ENCODE data around the gene LONP1. TPM values are rescaled to one million over a fixed set of nuclear protein-coding genes. Genes with fewer than 3 reads are reported as not detected.

LONP1 gene
- total RNA-seq, 1 donor from 2014 or later = 90.3 TPM

- DNase-seq (ENCODE audit: extremely low spot score, unreplicated experiment) = peak; percentile 83
- H3K9me3 Mint-ChIP-seq (ENCODE audit: unreplicated experiment) = no peaks in the 10 kb centered on the region
- peaks cover 13% of the 10 kb centered on the region for H3K36me3 Mint-ChIP-seq (ENCODE audit: unreplicated experiment)
- no peaks in the 10 kb centered on the region for H3K27me3 Mint-ChIP-seq (ENCODE audit: unreplicated experiment)
- H3K27ac Mint-ChIP-seq (ENCODE audit: unreplicated experiment) = no peak overlapping the region
- H3K4me3 Mint-ChIP-seq (ENCODE audit: unreplicated experiment) = no peak overlapping the region
- no peak for TF ChIP-seq CTCF (IDR thresholded peaks at IDR 0.05)
- peaks cover 5% of the 10 kb centered on the region for H3K4me1 Mint-ChIP-seq (ENCODE audit: unreplicated experiment)
Observed at GRCh38 chr19:5711713-5712161, 8.2 kb downstream of the LONP1 start.

DNA sequence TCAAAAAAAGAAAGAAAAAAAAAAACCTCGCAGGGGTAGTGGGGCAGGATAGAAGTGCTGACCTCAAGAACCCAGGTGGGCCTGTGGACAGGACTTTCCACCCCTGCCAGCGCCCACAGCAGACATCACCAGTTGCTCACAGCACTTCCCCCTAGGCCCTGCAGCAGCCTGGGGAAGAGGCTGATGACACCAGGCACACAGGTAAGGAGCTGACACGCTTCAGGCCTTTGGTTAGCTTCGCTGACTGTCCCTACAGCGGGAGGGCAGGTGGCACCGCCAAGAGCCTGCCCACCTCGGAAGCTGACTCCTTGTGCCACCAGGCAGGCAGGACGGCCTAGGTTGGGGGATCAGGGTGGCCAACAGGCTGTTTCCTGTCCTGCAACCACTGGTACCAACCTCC lies 8.9 kb downstream of the LONP1 start:
- H3K27me3 Mint-ChIP-seq (ENCODE audit: unreplicated experiment) = no peaks in the 10 kb centered on the region
- H3K36me3 Mint-ChIP-seq (ENCODE audit: unreplicated experiment) = peaks cover 17% of the 10 kb centered on the region
- H3K9me3 Mint-ChIP-seq (ENCODE audit: unreplicated experiment) = no peaks in the 10 kb centered on the region

GRCh38 chr19:5707576-5708575 lies 12.1 kb downstream of the LONP1 start:
- H3K4me1 Mint-ChIP-seq (ENCODE audit: unreplicated experiment) = no peaks in the 10 kb centered on the region
- no peak for TF ChIP-seq CTCF (IDR thresholded peaks at IDR 0.05)
- H3K4me3 Mint-ChIP-seq (ENCODE audit: unreplicated experiment) = no peak overlapping the region
- H3K27ac Mint-ChIP-seq (ENCODE audit: unreplicated experiment) = no peak overlapping the region
- peak; percentile 83 for DNase-seq (ENCODE audit: extremely low spot score, unreplicated experiment)
- H3K36me3 Mint-ChIP-seq (ENCODE audit: unreplicated experiment) = peaks cover 21% of the 10 kb centered on the region
- H3K9me3 Mint-ChIP-seq (ENCODE audit: unreplicated experiment) = no peaks in the 10 kb centered on the region
- no peaks in the 10 kb centered on the region for H3K27me3 Mint-ChIP-seq (ENCODE audit: unreplicated experiment)

More for the DNA sequence above, 8.9 kb downstream of the LONP1 start:
- no peak for DNase-seq (ENCODE audit: extremely low spot score, unreplicated experiment)
- no peak overlapping the region for H3K27ac Mint-ChIP-seq (ENCODE audit: unreplicated experiment)
- H3K4me1 Mint-ChIP-seq (ENCODE audit: unreplicated experiment) = peaks cover 3% of the 10 kb centered on the region
- no peak overlapping the region for H3K4me3 Mint-ChIP-seq (ENCODE audit: unreplicated experiment)
- no peak for TF ChIP-seq CTCF (IDR thresholded peaks at IDR 0.05)

GRCh38 chr19:5706876-5707573 lies 12.9 kb downstream of the LONP1 start:
- no peaks in the 10 kb centered on the region for H3K4me1 Mint-ChIP-seq (ENCODE audit: unreplicated experiment)
- peaks cover 18% of the 10 kb centered on the region for H3K36me3 Mint-ChIP-seq (ENCODE audit: unreplicated experiment)
- no peaks in the 10 kb centered on the region for H3K9me3 Mint-ChIP-seq (ENCODE audit: unreplicated experiment)
- H3K27me3 Mint-ChIP-seq (ENCODE audit: unreplicated experiment) = no peaks in the 10 kb centered on the region
- no peak overlapping the region for H3K27ac Mint-ChIP-seq (ENCODE audit: unreplicated experiment)
- TF ChIP-seq CTCF (IDR thresholded peaks at IDR 0.05) = no peak
- H3K4me3 Mint-ChIP-seq (ENCODE audit: unreplicated experiment) = no peak overlapping the region
- DNase-seq (ENCODE audit: extremely low spot score, unreplicated experiment) = no peak

DNA sequence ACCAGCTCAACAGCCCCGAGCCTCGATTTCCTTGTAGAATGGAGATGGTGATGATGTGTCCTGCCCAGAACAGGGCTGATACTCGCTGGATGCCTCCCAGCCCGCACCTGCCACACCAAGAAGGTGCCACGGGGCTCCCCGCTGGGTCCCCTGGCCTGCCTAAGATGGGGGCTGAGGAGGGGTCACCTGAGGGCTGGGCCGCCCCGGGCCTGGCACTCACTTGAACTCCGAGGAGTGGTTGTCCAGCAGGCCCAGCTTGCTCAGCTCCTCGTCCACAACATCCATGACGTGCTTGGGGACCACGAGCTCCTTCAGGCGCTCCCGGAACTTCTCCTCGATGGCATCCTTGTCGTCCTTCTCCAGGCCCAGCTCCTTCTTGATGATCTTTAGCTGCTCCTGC lies 14.4 kb downstream of the LONP1 start:
- H3K4me1 Mint-ChIP-seq (ENCODE audit: unreplicated experiment) = no peaks in the 10 kb centered on the region
- no peak for TF ChIP-seq CTCF (IDR thresholded peaks at IDR 0.05)
- DNase-seq (ENCODE audit: extremely low spot score, unreplicated experiment) = no peak
- no peak overlapping the region for H3K27ac Mint-ChIP-seq (ENCODE audit: unreplicated experiment)
- H3K9me3 Mint-ChIP-seq (ENCODE audit: unreplicated experiment) = no peaks in the 10 kb centered on the region
- peaks cover 22% of the 10 kb centered on the region for H3K36me3 Mint-ChIP-seq (ENCODE audit: unreplicated experiment)
- no peaks in the 10 kb centered on the region for H3K27me3 Mint-ChIP-seq (ENCODE audit: unreplicated experiment)
- no peak overlapping the region for H3K4me3 Mint-ChIP-seq (ENCODE audit: unreplicated experiment)

All from osteocyte (in vitro differentiated cells).